ENCODE measurements around the gene GPRIN1.

DNA sequence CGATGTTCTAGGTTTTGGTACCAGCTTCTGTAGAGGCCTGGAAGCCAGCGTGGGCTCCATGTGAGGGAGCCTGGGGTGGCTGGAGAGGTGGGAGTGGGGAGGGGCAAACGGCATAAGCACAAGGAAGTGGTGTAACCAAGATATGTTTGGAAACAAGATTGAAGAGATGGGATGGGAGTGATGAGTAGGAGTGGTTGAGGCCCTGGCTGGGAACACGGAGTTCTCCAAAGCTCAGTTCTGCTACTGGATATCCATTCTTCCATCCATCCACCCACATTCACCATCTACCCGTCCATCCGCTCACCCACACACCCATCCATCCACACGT, 49.5 kb upstream of the GPRIN1 start:
- TF ChIP-seq, protein P1, sequence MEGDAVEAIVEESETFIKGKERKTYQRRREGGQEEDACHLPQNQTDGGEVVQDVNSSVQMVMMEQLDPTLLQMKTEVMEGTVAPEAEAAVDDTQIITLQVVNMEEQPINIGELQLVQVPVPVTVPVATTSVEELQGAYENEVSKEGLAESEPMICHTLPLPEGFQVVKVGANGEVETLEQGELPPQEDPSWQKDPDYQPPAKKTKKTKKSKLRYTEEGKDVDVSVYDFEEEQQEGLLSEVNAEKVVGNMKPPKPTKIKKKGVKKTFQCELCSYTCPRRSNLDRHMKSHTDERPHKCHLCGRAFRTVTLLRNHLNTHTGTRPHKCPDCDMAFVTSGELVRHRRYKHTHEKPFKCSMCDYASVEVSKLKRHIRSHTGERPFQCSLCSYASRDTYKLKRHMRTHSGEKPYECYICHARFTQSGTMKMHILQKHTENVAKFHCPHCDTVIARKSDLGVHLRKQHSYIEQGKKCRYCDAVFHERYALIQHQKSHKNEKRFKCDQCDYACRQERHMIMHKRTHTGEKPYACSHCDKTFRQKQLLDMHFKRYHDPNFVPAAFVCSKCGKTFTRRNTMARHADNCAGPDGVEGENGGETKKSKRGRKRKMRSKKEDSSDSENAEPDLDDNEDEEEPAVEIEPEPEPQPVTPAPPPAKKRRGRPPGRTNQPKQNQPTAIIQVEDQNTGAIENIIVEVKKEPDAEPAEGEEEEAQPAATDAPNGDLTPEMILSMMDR (IDR thresholded peaks at IDR 0.05) = no peak
- TF ChIP-seq POLR2A (IDR thresholded peaks at IDR 0.05) (no peak), POLR2AphosphoS5 (IDR thresholded peaks at IDR 0.05) (no peak), EP300 (IDR thresholded peaks at IDR 0.05; ENCODE audit: low read depth) (no peak)

Data from transverse colon (tissue), 4 donors.